Embryonic facial prominence (tissue), 1 donor: ENCODE results near the gene NDFIP2.

Experiments
- DNase-seq: peaks from one replicate; pipeline ENCODE4 v3.0.0-alpha.2; 2016; ENCODE audit errors: extremely low spot score

NDFIP2 gene, protein sequence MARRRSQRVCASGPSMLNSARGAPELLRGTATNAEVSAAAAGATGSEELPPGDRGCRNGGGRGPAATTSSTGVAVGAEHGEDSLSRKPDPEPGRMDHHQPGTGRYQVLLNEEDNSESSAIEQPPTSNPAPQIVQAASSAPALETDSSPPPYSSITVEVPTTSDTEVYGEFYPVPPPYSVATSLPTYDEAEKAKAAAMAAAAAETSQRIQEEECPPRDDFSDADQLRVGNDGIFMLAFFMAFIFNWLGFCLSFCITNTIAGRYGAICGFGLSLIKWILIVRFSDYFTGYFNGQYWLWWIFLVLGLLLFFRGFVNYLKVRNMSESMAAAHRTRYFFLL

GRCh38 chr13:79480954-79481684 lies at the start of gene NDFIP2:
Gene NDFIP2 (plus strand): TSS chr13:79481155. CDS start chr13:79481204, 49 bp downstream.
- DNase-seq, result peak; percentile 35

DNA sequence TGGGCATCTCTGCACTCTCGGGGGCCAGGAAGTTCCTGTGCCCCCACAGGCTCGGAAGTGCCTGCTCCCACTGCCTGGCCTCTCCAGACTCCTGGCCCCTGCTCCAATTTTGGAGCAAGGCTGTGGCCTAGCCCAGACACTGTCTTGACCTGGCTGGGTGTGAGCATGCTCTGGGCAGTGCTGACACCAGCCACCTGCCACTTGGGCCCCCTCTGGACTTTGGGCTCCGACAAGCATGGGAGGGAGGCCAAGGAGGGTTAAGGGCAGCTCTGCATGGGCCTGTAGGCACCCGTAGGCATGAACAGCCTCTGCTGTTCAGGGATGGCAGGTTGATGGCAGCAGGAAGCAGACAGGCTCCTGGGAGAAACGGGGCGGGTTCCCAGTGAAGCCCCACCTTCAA lies 48.9 kb upstream of the NDFIP2 start:
- DNase-seq, result no peak

DNA sequence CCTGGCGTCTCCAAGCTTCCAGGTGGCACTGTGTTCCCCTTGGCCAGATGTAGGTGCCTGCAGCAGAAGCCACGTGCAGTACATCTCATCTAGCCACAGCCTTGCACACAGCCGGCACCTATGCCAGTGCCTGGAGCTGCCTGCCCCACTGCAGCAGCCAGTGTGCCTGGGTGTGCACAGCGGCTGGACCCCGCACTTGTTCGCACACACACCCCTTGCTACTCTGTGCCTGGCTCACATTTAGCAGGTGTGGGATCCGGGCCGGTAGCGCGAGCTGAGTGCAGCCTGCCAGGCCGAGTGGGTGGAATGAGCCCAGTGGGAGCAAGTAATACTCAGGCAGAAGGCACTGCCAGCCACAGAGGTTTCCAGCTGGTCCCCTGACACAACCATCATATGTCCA lies 48.0 kb upstream of the NDFIP2 start:
- no peak for DNase-seq

DNA sequence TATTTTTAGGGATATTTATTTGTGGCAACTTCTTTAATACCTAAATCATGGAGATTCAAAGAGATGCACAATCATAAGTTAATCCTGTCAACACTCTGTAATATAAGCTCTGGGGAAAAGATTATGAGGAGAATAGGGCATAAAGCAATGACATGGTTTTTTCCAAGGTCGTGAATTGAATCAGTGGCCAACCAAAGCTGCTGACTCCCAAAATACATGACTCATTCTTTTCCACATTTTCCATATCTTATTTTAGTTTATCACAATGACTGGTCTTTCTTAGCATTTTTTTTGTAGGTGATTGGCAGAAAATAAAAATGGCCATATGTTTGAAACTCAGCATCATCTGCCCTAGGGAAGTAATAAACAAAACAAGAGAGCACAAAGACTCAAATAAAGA lies 46.4 kb upstream of the NDFIP2 start:
- DNase-seq, result no peak

GRCh38 chr13:79435561-79435990 lies 45.4 kb upstream of the NDFIP2 start:
- no peak for DNase-seq

- DNase-seq, result no peak
These were observed 41.7 kb upstream of the NDFIP2 start for GRCh38 chr13:79439275-79439674.

GRCh38 chr13:79440958-79441528 lies 39.9 kb upstream of the NDFIP2 start:
- no peak for DNase-seq

DNA sequence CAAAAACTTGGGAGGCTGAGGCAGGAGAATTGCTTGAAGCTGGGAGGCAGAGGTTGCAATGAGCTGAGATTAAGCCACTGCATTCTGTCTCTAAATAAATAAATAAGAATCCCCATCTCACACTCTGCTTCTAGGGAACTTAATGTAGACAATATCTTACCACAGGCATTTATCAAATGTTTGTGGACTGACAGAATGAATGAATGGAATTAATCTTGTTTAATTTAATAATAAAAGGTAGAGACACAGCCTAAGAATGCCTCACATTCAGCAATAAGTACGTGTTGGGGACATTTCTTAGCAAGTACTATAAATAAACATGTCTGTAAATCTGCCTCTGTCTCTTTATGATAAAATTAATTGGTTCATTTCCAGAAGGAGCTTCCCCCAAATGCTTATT lies 38.7 kb upstream of the NDFIP2 start:
- no peak for DNase-seq

DNA sequence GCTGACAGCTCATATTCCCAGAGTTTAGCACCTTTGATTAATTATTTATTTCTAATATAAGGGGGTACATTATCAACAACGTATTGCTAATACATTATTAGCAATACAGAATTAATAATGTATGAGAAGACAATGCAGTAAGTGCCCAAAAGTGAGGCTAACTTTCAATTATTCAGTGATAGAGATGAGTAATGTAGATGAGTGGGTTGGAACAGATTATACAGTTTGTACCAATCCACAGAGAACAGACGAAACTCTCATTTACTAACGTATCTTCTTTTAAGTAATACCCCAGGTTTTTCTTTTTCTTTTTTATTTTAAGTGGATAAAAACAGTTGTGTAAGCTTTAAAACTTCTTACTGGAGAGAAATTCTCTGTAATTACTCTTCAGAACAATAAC lies 38.2 kb upstream of the NDFIP2 start:
- DNase-seq, result no peak

GRCh38 chr13:79445968-79446645 lies 34.8 kb upstream of the NDFIP2 start:
- DNase-seq, result no peak

DNA sequence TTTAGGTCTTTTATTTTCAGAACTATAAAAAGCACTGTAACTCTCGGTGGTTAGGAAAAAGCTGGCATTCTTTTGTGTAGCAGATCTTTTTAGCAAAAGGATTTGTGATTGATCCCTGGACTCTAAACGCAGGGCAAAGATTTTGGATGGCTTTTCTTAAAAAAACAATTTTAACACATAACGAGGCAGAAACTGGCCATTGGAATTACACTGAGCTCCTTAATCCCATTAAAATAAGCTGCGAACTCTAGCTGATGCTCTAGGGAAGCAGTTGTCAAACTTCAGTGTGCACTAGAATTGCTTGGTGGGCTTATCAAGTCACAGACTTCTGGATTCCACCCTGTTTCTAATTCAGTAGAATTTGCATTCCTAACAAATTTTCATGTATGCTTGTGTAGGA lies 33.8 kb upstream of the NDFIP2 start:
- DNase-seq, result no peak

GRCh38 chr13:79447741-79448140 lies 33.2 kb upstream of the NDFIP2 start:
- no peak for DNase-seq

GRCh38 chr13:79448413-79448812 lies 32.5 kb upstream of the NDFIP2 start:
- no peak for DNase-seq

- DNase-seq, result no peak
These were observed 30.8 kb upstream of the NDFIP2 start for GRCh38 chr13:79450110-79450509.

GRCh38 chr13:79451500-79451962 lies 29.4 kb upstream of the NDFIP2 start:
- no peak for DNase-seq

DNA sequence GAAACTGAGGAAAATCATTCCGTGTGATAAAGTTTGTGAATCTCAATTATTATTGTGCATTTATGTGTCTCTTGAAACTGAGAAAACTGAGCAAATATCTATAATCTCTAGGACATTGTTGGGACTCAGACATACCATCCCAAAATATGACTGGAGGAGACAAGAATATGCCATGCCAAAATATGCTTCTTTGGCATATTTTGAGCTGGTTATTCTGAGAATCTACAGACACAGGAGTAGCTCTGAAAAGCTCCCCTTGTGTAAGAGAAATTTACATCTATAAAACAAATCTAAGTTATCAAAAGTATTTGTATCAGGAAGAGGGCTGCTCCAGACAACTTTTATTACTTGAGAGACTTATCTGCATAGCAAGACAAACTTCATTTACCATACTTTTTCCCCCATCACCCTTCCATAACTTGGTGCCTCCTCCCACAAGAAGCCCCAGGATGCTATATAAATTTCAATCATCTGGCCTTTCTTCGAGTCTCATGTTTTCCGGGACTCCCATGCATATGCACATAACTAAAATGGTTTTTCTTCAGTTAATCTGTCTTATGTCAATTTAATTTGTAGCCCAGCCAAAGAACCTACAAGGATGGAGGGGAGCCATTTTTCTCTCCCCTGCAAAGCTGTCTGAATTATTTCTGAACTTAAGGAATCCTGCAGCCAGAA lies 28.6 kb upstream of the NDFIP2 start:
- DNase-seq, result no peak

DNA sequence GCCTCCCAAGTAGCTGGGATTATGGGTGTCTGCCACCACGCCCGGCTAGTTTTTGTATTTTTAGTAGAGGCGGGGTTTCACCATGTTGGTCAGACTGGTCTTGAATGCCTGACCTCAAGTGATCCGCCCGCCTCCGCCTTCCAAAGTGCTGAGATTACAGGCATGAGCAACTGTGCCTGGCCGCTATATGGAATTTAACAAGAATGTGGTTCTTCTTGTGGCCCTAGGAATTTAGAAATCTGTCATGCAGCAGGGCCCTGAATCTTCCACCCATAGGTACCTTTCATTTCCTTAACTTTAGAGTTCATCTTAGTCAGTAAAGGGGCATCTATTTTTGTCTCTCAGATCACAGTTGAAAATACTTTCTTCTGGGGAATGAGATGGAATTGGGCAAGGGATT lies 25.6 kb upstream of the NDFIP2 start:
- DNase-seq, result no peak

DNA sequence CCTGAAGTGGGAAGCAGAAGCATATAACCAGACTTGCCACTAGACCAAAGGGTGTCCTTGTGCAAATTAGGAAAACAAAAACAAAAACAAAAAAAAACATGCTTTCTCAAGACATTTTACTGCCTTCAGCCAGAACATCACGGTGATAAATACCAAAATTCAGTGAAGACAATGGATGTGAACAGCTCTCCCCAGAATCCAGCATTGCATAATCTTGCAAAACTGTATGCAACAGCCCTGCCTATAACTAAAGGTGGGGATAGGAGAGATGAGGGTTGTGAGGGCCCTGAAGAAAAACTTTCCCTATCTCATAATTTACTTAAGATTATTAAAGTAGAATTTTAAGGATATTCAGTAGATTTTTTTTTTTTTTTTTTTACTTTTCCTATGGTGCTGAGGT lies 24.9 kb upstream of the NDFIP2 start:
- no peak for DNase-seq

- no peak for DNase-seq
These were observed 24.1 kb upstream of the NDFIP2 start for GRCh38 chr13:79456656-79457365.

- DNase-seq, result no peak
These were observed 23.6 kb upstream of the NDFIP2 start for GRCh38 chr13:79457390-79457789.

DNA sequence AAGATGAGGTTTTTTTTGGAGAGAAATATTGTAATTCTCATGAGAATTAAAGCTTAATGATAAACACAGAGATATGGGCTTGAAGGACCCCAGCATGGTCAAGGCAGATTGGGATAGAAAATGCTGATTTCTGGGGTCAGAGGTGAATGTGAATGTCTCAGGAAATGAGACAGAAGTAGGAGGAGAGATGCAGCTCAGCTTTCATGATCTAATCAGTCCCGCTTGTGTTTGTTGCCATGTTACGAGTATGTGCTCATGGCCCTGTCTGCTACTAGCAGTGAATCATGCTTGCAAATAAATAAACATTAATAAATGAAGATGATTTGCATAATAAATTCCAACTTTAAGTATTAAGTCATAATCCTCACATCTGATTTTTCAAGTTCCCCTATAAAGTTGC lies 23.0 kb upstream of the NDFIP2 start:
- no peak for DNase-seq
